CD4-positive, alpha-beta T cell (primary cell): ENCODE results near the gene SASH1. TPM values are rescaled to one million over a fixed set of nuclear protein-coding genes. Genes with fewer than 3 reads are reported as not detected.

ENCODE experiments used
- ATAC-seq: fragments of 200-7000 bp; cut with Tn5 transposase; one replicate; pipeline ENCODE4 v1.10.0; 2022; ENCODE audit warnings: mild to moderate bottlenecking; ENCODE audit not compliant: poor library complexity
- CTCF ChIA-PET: fragments of 350-600 bp; sonication (Branson Sonifier 250); formaldehyde crosslinking; loops from one replicate; lab custom pipeline; 2021; ENCODE audit warnings: antibody characterized with exemption, inconsistent platforms; lab: Charles Lee
- POLR2A ChIA-PET: fragments of 350-600 bp; sonication (Branson Sonifier 250); formaldehyde crosslinking; loops from one replicate; lab custom pipeline; 2021; ENCODE audit warnings: antibody characterized with exemption, inconsistent platforms; lab: Charles Lee
- DNase-seq, 14 experiments: peaks; one replicate each; pipeline ENCODE4 v3.0.0-alpha.2; 2013 to 2020; ENCODE audit warnings: mixed read lengths in 2 of 14
- H3K27ac ChIP-seq, 2 donors: one replicate each; pipeline versions ENCODE4 v1.5.1 to v1.7.0; 2013; ENCODE audit warnings: low read length in 2 of 2, low read depth in 1 of 2, mild to moderate bottlenecking in 1 of 2
- H3K27me3 ChIP-seq, 2 experiments: 1 replicate in 1 of 2; 2 replicates in 1 of 2; pipeline versions ENCODE4 v1.6.1 to v1.7.0; 2013; ENCODE audit warnings: low read length in 2 of 2, control low read depth in 1 of 2, mild to moderate bottlenecking in 1 of 2, moderate library complexity in 1 of 2; ENCODE audit not compliant: insufficient read depth in 2 of 2, control insufficient read depth in 1 of 2
- H3K36me3 ChIP-seq: one replicate; pipeline ENCODE4 v1.6.1; 2013; ENCODE audit warnings: low read length, control low read depth; ENCODE audit not compliant: insufficient read depth
- H3K4me1 ChIP-seq: one replicate; pipeline ENCODE4 v1.6.1; 2013; ENCODE audit warnings: low read length, control low read depth; ENCODE audit not compliant: insufficient read depth
- H3K4me3 ChIP-seq: one replicate; pipeline ENCODE4 v1.5.1; 2013; ENCODE audit warnings: mild to moderate bottlenecking, low read length, moderate library complexity
- H3K9me3 ChIP-seq, 2 experiments: 1 replicate in 1 of 2; 2 replicates in 1 of 2; pipeline versions ENCODE4 v1.6.1 to v1.7.0; 2013; ENCODE audit warnings: low read length in 2 of 2, mild to moderate bottlenecking in 2 of 2, control low read depth in 1 of 2, moderate library complexity in 1 of 2; ENCODE audit not compliant: control insufficient read depth in 1 of 2, insufficient read depth in 1 of 2
- H3K27ac Mint-ChIP-seq: one replicate; pipeline ENCODE4 v1.8.0; 2020; ENCODE audit warnings: mixed read lengths
- H3K27me3 Mint-ChIP-seq: one replicate; pipeline ENCODE4 v1.8.0; 2021; ENCODE audit warnings: mixed read lengths
- H3K36me3 Mint-ChIP-seq: one replicate; pipeline ENCODE4 v1.8.0; 2021; ENCODE audit warnings: low read depth, mixed read lengths
- H3K4me1 Mint-ChIP-seq: one replicate; pipeline ENCODE4 v1.8.0; 2021; ENCODE audit warnings: low read depth, mixed read lengths
- H3K4me3 Mint-ChIP-seq: one replicate; pipeline ENCODE4 v1.8.0; 2020; ENCODE audit warnings: mild to moderate bottlenecking, mixed read lengths
- H3K9me3 Mint-ChIP-seq: one replicate; pipeline ENCODE4 v1.8.0; 2020; ENCODE audit warnings: mixed read lengths
- CTCF ChIP-seq: fragments of 200-600 bp; IDR thresholded peaks from one replicate; pipeline ENCODE4 v1.8.0; 2022; ENCODE audit warnings: antibody characterized with exemption, mild to moderate bottlenecking
- intact Hi-C, 2 experiments: fragments of 100-400 bp; cut with DNase I in 1 of 2; cut with micrococcal nuclease in 1 of 2; formaldehyde crosslinking; loops; one replicate each; pipeline versions ENCODE4 v1.15.1 to v1.9.0; 2023 to 2025; cut with DNase I, micrococcal nuclease
- total RNA-seq, 174 experiments: library from RNA in 2 of 174; stranded (reverse) in 2 of 174; gene quantifications; one replicate each; pipeline ENCODE4 v1.2.3 and lab custom pipeline; 2021 to 2026

The SASH1 gene
- total RNA-seq, 2 experiments from 2014 or later = 0.58 to 0.75 TPM

GRCh38 chr6:148426317-148426977 is 83.8 kb downstream of the SASH1 start:
- intact Hi-C loops = no loop called here
- H3K9me3 Mint-ChIP-seq = no peaks in the 10 kb centered on the region
- H3K36me3 Mint-ChIP-seq = no peaks in the 10 kb centered on the region
- Histone ChIP-seq H3K27ac (no peak overlapping the region), H3K9me3 (no peaks in the 10 kb centered on the region), H3K4me1 (no peaks in the 10 kb centered on the region), H3K4me3 (no peak overlapping the region), H3K27me3 (no peaks in the 10 kb centered on the region), H3K36me3 (no peaks in the 10 kb centered on the region)
- ChIA-PET CTCF (no interaction called here), POLR2A (no interaction called here)
- peaks cover 15% of the 10 kb centered on the region for H3K27me3 Mint-ChIP-seq
- ATAC-seq (no peak), DNase-seq (no peak)
- no peak overlapping the region for H3K27ac Mint-ChIP-seq
- peaks cover 5% of the 10 kb centered on the region for H3K4me1 Mint-ChIP-seq
- no peak overlapping the region for H3K4me3 Mint-ChIP-seq
- no peak for TF ChIP-seq CTCF

- no peaks in the 10 kb centered on the region for H3K36me3 Mint-ChIP-seq
- Histone ChIP-seq H3K36me3 (no peaks in the 10 kb centered on the region), H3K9me3 (no peaks in the 10 kb centered on the region), H3K4me1 (no peaks in the 10 kb centered on the region), H3K27me3 (no peaks in the 10 kb centered on the region), H3K27ac (no peak overlapping the region), H3K4me3 (no peak overlapping the region)
- DNase-seq (no peak), ATAC-seq (no peak)
- H3K4me3 Mint-ChIP-seq = no peak overlapping the region
- H3K9me3 Mint-ChIP-seq = no peaks in the 10 kb centered on the region
- ChIA-PET CTCF (interaction anchor here (1.2 kb wide), 1 partner anchor 10 kb away, joined by 3 read pairs; no protein-coding TSS in a partner anchor), POLR2A (no interaction called here)
- H3K27me3 Mint-ChIP-seq = peaks cover 8% of the 10 kb centered on the region
- H3K4me1 Mint-ChIP-seq = peaks cover 5% of the 10 kb centered on the region
- no peak for TF ChIP-seq CTCF
- intact Hi-C loops = no loop called here
- no peak overlapping the region for H3K27ac Mint-ChIP-seq
Observed at GRCh38 chr6:148427333-148427732, 84.7 kb downstream of the SASH1 start.

- Mint-ChIP-seq H3K4me3 (no peak overlapping the region), H3K27me3 (peaks cover 2% of the 10 kb centered on the region), H3K36me3 (no peaks in the 10 kb centered on the region), H3K9me3 (no peaks in the 10 kb centered on the region), H3K4me1 (peaks cover 5% of the 10 kb centered on the region), H3K27ac (no peak overlapping the region)
- ChIA-PET POLR2A (no interaction called here), CTCF (no interaction called here)
- TF ChIP-seq CTCF = no peak
- DNase-seq = no peak
- H3K27ac ChIP-seq = no peak overlapping the region
- H3K27me3 ChIP-seq = no peaks in the 10 kb centered on the region
- no peak overlapping the region for H3K4me3 ChIP-seq
- no peak for ATAC-seq
- H3K4me1 ChIP-seq = no peaks in the 10 kb centered on the region
- H3K36me3 ChIP-seq = no peaks in the 10 kb centered on the region
- intact Hi-C loops = no loop called here
- H3K9me3 ChIP-seq = no peaks in the 10 kb centered on the region
Observed at GRCh38 chr6:148429423-148429822, 86.8 kb downstream of the SASH1 start.
